Common myeloid progenitor, CD34-positive (primary cell): ENCODE measurements around the gene ST3GAL6.

Experiments
- CTCF ChIA-PET: fragments of 350-600 bp; sonication (Branson Sonifier 250); formaldehyde crosslinking; loops from one replicate; lab custom pipeline; 2021; ENCODE audit warnings: antibody characterized with exemption; lab: Charles Lee
- POLR2A ChIA-PET: fragments of 350-600 bp; sonication (Branson Sonifier 250); formaldehyde crosslinking; loops from one replicate; lab custom pipeline; 2021; ENCODE audit warnings: antibody characterized with exemption; lab: Charles Lee
- DNase-seq, 3 donors: peaks; one replicate each; pipeline versions ENCODE4 v3.0.0 to v3.0.0-alpha.2; 2013
- H3K27ac ChIP-seq, 2 experiments: 1 replicate in 1 of 2; 2 replicates in 1 of 2; pipeline ENCODE4 v1.7.0; 2013; ENCODE audit warnings: inconsistent platforms in 2 of 2, low read length in 2 of 2, mild to moderate bottlenecking in 2 of 2, low read depth in 1 of 2, moderate library complexity in 1 of 2; ENCODE audit not compliant: severe bottlenecking in 2 of 2, insufficient read depth in 1 of 2, poor library complexity in 1 of 2
- H3K27me3 ChIP-seq, 5 experiments: replicated peaks in 2 of 5; 1 replicate in 3 of 5; 2 replicates in 2 of 5; pipeline versions ENCODE4 v1.6.1 to v1.7.0; 2013; ENCODE audit warnings: low read length in 4 of 5, mild to moderate bottlenecking in 2 of 5, moderate library complexity in 2 of 5, inconsistent platforms in 1 of 5; ENCODE audit not compliant: insufficient read depth in 5 of 5, control insufficient read depth in 4 of 5
- H3K36me3 ChIP-seq, 4 experiments: 1 replicate in 2 of 4; 2 replicates in 2 of 4; pipeline versions ENCODE4 v1.6.1 to v1.7.0; 2013; ENCODE audit warnings: low read length in 3 of 4, control low read depth in 1 of 4, mild to moderate bottlenecking in 1 of 4; ENCODE audit not compliant: control insufficient read depth in 4 of 4, insufficient read depth in 4 of 4
- H3K4me1 ChIP-seq, 4 experiments: 1 replicate in 3 of 4; 2 replicates in 1 of 4; pipeline versions ENCODE4 v1.6.1 to v1.7.1; 2013; ENCODE audit warnings: low read length in 3 of 4, mild to moderate bottlenecking in 3 of 4, control low read depth in 1 of 4, inconsistent platforms in 1 of 4, moderate library complexity in 1 of 4; ENCODE audit not compliant: control insufficient read depth in 4 of 4, insufficient read depth in 4 of 4; ENCODE audit errors: control extremely low read depth in 1 of 4
- H3K4me3 ChIP-seq, 7 experiments: 1 replicate in 4 of 7; 2 replicates in 3 of 7; pipeline versions ENCODE4 v1.5.1 to v1.7.0; 2013; ENCODE audit warnings: mild to moderate bottlenecking in 7 of 7, low read length in 6 of 7, moderate library complexity in 6 of 7, inconsistent platforms in 2 of 7, low read depth in 2 of 7, control low read depth in 1 of 7; ENCODE audit not compliant: insufficient read depth in 4 of 7, control insufficient read depth in 1 of 7; ENCODE audit errors: extremely low read depth in 1 of 7
- H3K9me3 ChIP-seq, 5 experiments: 1 replicate in 4 of 5; 2 replicates in 1 of 5; pipeline versions ENCODE4 v1.6.1 to v1.7.1; 2013; ENCODE audit warnings: low read length in 4 of 5, mild to moderate bottlenecking in 2 of 5, inconsistent platforms in 1 of 5, low read depth in 1 of 5, moderate library complexity in 1 of 5; ENCODE audit not compliant: control insufficient read depth in 4 of 5, insufficient read depth in 2 of 5; ENCODE audit errors: control extremely low read depth in 1 of 5
- WGBS: methylation state at CpG from one replicate; pipeline ENCODE4 v1.1.5; 2013; ENCODE audit not compliant: insufficient coverage; 5-methylcytosine and 5-hydroxymethylcytosine counted together

Gene ST3GAL6

DNA sequence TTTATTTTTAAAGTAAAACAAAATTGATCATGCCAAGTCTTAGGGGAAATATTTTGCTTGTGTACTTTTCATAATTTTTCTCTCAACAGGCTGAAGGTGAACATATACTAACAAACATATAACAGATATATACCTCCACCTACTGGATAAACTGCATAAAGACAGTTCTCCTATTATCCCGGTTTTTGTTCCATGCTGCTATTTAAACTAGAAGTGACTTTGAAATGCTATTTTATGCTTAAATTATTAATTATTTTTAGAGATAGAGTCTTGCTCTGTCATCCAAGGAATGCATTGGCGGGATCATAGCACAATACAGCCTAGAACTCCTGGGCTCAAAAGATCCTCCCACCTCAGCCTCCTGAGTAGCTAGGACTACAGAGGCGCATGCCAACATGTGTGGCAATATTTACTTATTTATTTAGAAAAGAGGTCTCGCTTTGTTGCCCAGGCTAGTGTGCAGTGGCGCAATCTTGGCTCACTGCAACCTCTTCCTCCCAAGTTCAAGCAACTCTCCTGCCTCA lies 49.8 kb downstream of the ST3GAL6 start:
- H3K36me3 ChIP-seq = peaks cover 2 to 7% (median 4%) of the 10 kb centered on the region in 4 experiments
- no peak overlapping the region for H3K27ac ChIP-seq
- H3K27me3 ChIP-seq = no peaks in the 10 kb centered on the region
- no peak overlapping the region for H3K4me3 ChIP-seq
- ChIA-PET POLR2A (no interaction called here), CTCF (interaction anchor here (0.8 to 10.2 kb wide), 12 partner anchors 15 to 361 kb away, joined by 3 to 293 read pairs (median 4); partner anchors contain the start of gene CPOX)
- no peaks in the 10 kb centered on the region for H3K9me3 ChIP-seq
- 95% methylated on average over 2 of the region's 5 CpGs for WGBS
- H3K4me1 ChIP-seq = peaks cover 9 to 23% (median 13%) of the 10 kb centered on the region in 4 experiments
- DNase-seq = peak; percentile 48 to 63 (median 60)

DNA sequence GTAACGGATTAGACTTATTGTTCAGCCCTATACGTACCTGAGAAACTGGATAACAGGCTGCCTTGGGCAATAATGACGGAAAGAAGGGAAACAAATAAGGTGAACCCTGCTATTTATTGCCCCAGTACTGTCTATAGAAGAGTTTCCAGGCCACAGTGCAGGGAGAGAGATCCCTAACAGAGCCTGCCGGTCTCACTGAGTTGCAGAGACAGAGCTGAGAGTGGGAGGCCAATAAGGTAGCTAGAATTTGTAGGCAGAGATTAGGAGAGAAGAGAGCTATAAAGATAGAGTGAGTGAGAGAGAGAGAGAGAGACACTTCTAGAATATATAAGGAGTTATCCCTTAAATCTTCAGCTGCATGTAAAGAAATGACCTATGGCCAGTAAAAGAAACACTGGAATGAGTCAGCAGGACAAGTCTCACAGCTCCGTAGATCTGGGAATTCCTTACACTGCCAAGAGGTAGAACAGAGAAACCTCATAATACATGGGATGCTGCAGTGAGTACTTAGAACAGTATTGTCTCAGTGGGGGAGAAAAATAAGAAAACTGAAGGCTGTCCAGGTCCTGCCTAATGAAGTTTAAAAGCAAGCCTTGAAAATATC lies 51.8 kb downstream of the ST3GAL6 start:
- Histone ChIP-seq H3K27ac (no peak overlapping the region), H3K27me3 (no peaks in the 10 kb centered on the region), H3K9me3 (no peaks in the 10 kb centered on the region), H3K4me3 (no peak overlapping the region), H3K36me3 (peaks cover 3 to 9% (median 7%) of the 10 kb centered on the region in 4 experiments), H3K4me1 (peaks cover 9 to 16% (median 11%) of the 10 kb centered on the region in 4 experiments)
- CTCF ChIA-PET = interaction anchor here (0.6 to 10.2 kb wide), 12 partner anchors 14 to 775 kb away, joined by 3 to 293 read pairs (median 3); partner anchors contain the start of genes CPOX and DCBLD2
- 100% methylated on average over 5 of the region's 5 CpGs for WGBS
- no peak for DNase-seq
- POLR2A ChIA-PET = no interaction called here

DNA sequence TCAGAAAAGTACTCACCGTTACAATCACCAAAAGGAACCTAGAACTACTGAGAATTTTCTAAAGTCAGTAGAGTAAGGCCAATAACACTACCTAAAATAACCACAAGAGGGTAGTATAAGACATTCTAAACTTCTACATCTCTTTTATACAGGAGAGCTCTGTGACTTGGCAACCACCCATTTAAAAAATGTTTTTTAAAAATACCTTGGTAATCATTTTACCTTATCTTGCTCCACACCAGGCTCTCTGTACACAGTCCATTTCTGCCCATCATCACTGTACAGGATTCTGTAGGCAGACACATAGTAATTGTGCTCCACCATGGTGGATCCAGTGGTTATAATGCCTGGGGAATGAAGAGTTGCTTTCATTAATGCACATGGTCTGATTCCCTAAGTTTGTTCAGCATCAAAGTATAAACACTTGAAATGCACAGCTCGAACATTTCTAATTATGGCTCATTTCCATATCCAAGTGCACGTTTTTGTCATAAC lies 54.5 kb downstream of the ST3GAL6 start:
- H3K4me1 ChIP-seq = no peaks in the 10 kb centered on the region
- H3K9me3 ChIP-seq = no peaks in the 10 kb centered on the region
- CTCF ChIA-PET = interaction anchor here (1.0 to 10.2 kb wide), 15 partner anchors 9 to 972 kb away, joined by 3 to 293 read pairs (median 3); partner anchors contain the start of gene CPOX
- DNase-seq = peak; percentile 45 to 73 (median 63)
- peaks cover 4 to 9% (median 7%) of the 10 kb centered on the region in 4 experiments for H3K36me3 ChIP-seq
- no peak overlapping the region for H3K4me3 ChIP-seq
- no peak overlapping the region for H3K27ac ChIP-seq
- no peaks in the 10 kb centered on the region for H3K27me3 ChIP-seq
- WGBS = 78% methylated on average over 2 of the region's 3 CpGs
- POLR2A ChIA-PET = no interaction called here

DNA sequence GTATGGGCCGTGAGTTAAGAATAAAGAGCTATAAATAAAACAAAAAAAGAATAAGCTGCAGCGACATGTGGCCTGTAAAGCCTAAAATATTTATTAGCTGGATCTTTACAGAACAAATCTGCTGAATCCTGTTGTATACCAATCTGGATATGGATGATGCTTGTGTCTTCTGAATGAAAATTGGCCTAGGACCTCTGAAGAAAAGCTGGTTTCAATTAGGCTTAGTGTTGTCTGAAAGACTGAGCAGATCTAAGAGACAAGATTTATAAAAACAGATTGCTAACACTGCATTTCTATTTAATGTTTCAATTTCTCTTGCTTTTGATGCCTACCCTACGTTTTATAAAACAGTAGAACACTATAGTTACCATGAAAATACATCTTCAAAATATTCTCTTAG lies 57.9 kb downstream of the ST3GAL6 start:
- Histone ChIP-seq H3K27me3 (no peaks in the 10 kb centered on the region), H3K36me3 (peaks cover 2 to 7% (median 5%) of the 10 kb centered on the region in 4 experiments), H3K4me3 (no peak overlapping the region), H3K4me1 (no peaks in the 10 kb centered on the region), H3K27ac (no peak overlapping the region), H3K9me3 (no peaks in the 10 kb centered on the region)
- 100% methylated on average over 1 of the region's 3 CpGs for WGBS
- no peak for DNase-seq
- CTCF ChIA-PET = interaction anchor here (0.6 to 1.1 kb wide), 2 partner anchors 24 to 26 kb away, joined by 3 to 4 read pairs; no protein-coding TSS in a partner anchor
- POLR2A ChIA-PET = no interaction called here

DNA sequence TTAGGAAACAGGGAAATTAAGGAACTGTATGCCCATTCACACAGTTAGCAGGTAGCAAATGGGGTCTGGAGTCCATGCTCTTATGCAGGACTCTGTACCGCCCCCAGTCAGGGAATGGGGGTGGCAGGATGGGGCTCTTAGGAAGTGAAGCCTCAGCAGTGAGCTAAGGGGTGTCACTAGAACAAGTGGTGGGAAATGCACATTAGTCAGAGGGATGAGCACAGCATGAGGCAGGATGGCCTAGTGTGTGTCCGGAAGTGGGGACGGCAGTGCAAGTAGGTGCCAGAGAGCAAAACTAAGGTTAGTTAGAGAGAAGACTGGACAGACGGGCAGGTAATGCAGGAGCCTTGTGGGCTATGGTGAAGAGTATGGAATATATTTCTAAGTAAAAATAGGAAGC lies 60.7 kb downstream of the ST3GAL6 start:
- no peak for DNase-seq
- H3K4me3 ChIP-seq = no peak overlapping the region
- POLR2A ChIA-PET = no interaction called here
- no peaks in the 10 kb centered on the region for H3K4me1 ChIP-seq
- CTCF ChIA-PET = interaction anchor here (2.0 kb wide), 1 partner anchor 221 kb away, joined by 4 read pairs; no protein-coding TSS in a partner anchor
- H3K9me3 ChIP-seq = no peaks in the 10 kb centered on the region
- no peak overlapping the region for H3K27ac ChIP-seq
- H3K36me3 ChIP-seq = peaks cover 0 to 2% (median under 1%) of the 10 kb centered on the region in 4 experiments
- 96% methylated on average over 3 of the region's 4 CpGs for WGBS
- H3K27me3 ChIP-seq = no peaks in the 10 kb centered on the region

DNA sequence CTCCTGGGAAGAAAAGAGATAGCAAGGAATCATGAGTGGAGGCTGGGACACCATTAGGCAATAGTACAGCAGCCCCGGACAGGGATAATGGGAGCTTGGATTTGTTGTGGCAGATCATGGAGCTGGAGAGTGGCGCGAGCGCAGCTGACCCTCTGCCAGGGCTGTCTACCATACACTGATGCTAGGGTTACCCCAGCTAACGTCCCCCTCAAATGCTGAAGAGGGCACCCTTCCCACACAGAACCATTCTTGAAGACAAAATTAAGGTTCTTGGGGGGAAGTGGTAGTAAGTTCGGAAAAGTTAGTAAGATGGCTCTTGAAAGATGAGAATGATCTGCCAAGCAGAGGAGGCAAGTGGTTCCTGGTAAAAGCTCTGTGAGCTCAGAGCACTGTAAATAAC lies 61.1 kb downstream of the ST3GAL6 start:
- CTCF ChIA-PET = interaction anchor here (2.0 kb wide), 1 partner anchor 221 kb away, joined by 4 read pairs; no protein-coding TSS in a partner anchor
- H3K4me1 ChIP-seq = no peaks in the 10 kb centered on the region
- H3K36me3 ChIP-seq = peaks cover 0 to 2% (median 0%) of the 10 kb centered on the region in 4 experiments
- DNase-seq = no peak
- POLR2A ChIA-PET = no interaction called here
- H3K27ac ChIP-seq = no peak overlapping the region
- WGBS = 98% methylated on average over 5 of the region's 6 CpGs
- H3K27me3 ChIP-seq = no peaks in the 10 kb centered on the region
- H3K9me3 ChIP-seq = peaks cover 0 to 3% (median 0%) of the 10 kb centered on the region in 5 experiments
- H3K4me3 ChIP-seq = no peak overlapping the region

DNA sequence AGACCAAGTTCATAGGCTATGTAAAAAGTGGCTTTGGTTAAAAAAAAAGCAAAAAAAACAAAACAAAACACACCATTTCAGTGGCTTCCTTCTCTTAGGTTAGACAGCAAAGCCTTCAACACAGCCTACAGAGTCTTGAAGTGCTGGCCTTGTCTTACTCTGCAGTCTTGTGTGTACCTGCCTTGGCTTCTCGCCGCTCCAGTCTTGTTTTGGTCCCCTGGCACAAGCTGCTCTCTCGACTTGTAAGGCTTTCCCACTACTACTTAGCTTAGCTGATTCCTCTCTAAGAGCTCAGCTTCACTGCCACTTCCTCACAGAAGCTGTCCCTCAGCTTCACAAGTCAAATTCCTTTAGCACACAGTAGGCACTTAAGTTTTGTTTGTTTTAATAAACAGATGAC lies 63.0 kb downstream of the ST3GAL6 start:
- no peak overlapping the region for H3K27ac ChIP-seq
- CTCF ChIA-PET = interaction anchor here (1.0 to 1.5 kb wide), 2 partner anchors 8 to 346 kb away, joined by 3 to 8 read pairs; no protein-coding TSS in a partner anchor

More for the DNA sequence above, 63.0 kb downstream of the ST3GAL6 start:
- peaks cover 0 to 7% (median 0%) of the 10 kb centered on the region in 5 experiments for H3K9me3 ChIP-seq
- no peaks in the 10 kb centered on the region for H3K4me1 ChIP-seq
- H3K27me3 ChIP-seq = no peaks in the 10 kb centered on the region
- no peak for DNase-seq
- H3K36me3 ChIP-seq = peaks cover 0 to 2% (median 0%) of the 10 kb centered on the region in 4 experiments
- POLR2A ChIA-PET = no interaction called here
- WGBS = 96% methylated on average over 2 of the region's 3 CpGs
- H3K4me3 ChIP-seq = no peak overlapping the region
